Epithelial cell of esophagus (primary cell): Measurements from ENCODE around the gene SSTR4.

Experiments
- DNase-seq: peaks from one replicate; pipeline ENCODE4 v3.0.0; 2010; ENCODE audit warnings: low read depth
- H3K4me3 ChIP-seq: 2 replicates; pipeline ENCODE4 v1.5.1; 2011; ENCODE audit warnings: mild to moderate bottlenecking, low read length, control low read depth
- TF ChIP-seq, protein P1 (sequence below): IDR thresholded peaks from 2 replicates; pipeline ENCODE4 v1.5.1; 2011; ENCODE audit warnings: low read depth, mild to moderate bottlenecking, low read length, control low read depth, inconsistent platforms; ENCODE audit not compliant: insufficient read depth; ENCODE audit errors: missing control alignments

Gene SSTR4

GRCh38 chr20:23071398-23071797, 36.3 kb downstream of the SSTR4 start:
- TF ChIP-seq, protein P1, sequence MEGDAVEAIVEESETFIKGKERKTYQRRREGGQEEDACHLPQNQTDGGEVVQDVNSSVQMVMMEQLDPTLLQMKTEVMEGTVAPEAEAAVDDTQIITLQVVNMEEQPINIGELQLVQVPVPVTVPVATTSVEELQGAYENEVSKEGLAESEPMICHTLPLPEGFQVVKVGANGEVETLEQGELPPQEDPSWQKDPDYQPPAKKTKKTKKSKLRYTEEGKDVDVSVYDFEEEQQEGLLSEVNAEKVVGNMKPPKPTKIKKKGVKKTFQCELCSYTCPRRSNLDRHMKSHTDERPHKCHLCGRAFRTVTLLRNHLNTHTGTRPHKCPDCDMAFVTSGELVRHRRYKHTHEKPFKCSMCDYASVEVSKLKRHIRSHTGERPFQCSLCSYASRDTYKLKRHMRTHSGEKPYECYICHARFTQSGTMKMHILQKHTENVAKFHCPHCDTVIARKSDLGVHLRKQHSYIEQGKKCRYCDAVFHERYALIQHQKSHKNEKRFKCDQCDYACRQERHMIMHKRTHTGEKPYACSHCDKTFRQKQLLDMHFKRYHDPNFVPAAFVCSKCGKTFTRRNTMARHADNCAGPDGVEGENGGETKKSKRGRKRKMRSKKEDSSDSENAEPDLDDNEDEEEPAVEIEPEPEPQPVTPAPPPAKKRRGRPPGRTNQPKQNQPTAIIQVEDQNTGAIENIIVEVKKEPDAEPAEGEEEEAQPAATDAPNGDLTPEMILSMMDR, result no peak
- H3K4me3 ChIP-seq, result no peak overlapping the region
- no peak for DNase-seq

- TF ChIP-seq, protein P1, result no peak
- no peak overlapping the region for H3K4me3 ChIP-seq
- no peak for DNase-seq
These were observed 36.9 kb downstream of the SSTR4 start for GRCh38 chr20:23071996-23072395.

- TF ChIP-seq, protein P1, result no peak
- H3K4me3 ChIP-seq, result no peak overlapping the region
- DNase-seq, result no peak
These were observed 37.9 kb downstream of the SSTR4 start for GRCh38 chr20:23072892-23073586.

GRCh38 chr20:23074052-23074451, 38.9 kb downstream of the SSTR4 start:
- no peak for DNase-seq
- H3K4me3 ChIP-seq, result no peak overlapping the region
- TF ChIP-seq, protein P1, result no peak

DNA sequence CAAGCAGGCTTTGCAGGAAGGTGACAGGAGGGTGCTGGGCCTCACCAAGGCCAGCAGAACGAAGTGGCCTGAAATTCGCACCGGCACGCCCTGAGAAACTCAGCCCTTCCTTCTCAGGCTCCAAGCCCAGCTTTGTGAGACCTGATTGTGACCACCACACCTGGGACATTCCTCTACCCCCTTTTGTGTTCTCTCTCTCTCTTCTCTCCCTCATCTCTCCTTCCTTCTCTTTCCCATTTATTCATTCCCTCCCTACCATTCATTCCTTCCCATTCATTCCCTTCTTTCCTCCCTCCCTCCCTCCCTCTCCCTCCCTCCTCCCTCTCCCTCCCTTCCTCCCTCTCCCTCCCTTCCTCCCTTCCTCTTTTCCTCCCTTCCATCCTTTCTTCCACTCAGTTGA, 42.2 kb downstream of the SSTR4 start:
- no peak for DNase-seq
- no peak overlapping the region for H3K4me3 ChIP-seq
- TF ChIP-seq, protein P1, result no peak

GRCh38 chr20:23078351-23079015, 43.4 kb downstream of the SSTR4 start:
- TF ChIP-seq, protein P1, result no peak
- DNase-seq, result no peak
- no peak overlapping the region for H3K4me3 ChIP-seq

GRCh38 chr20:23079016-23079351, 43.9 kb downstream of the SSTR4 start:
- TF ChIP-seq, protein P1, result no peak
- DNase-seq, result no peak
- H3K4me3 ChIP-seq, result no peak overlapping the region
